ENCODE data around the gene SLC7A8.

- TF ChIP-seq, protein P1, sequence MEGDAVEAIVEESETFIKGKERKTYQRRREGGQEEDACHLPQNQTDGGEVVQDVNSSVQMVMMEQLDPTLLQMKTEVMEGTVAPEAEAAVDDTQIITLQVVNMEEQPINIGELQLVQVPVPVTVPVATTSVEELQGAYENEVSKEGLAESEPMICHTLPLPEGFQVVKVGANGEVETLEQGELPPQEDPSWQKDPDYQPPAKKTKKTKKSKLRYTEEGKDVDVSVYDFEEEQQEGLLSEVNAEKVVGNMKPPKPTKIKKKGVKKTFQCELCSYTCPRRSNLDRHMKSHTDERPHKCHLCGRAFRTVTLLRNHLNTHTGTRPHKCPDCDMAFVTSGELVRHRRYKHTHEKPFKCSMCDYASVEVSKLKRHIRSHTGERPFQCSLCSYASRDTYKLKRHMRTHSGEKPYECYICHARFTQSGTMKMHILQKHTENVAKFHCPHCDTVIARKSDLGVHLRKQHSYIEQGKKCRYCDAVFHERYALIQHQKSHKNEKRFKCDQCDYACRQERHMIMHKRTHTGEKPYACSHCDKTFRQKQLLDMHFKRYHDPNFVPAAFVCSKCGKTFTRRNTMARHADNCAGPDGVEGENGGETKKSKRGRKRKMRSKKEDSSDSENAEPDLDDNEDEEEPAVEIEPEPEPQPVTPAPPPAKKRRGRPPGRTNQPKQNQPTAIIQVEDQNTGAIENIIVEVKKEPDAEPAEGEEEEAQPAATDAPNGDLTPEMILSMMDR (IDR thresholded peaks at IDR 0.05; ENCODE audit: low read depth, low read length, missing input control) = no peak
- TF ChIP-seq, protein P2, sequence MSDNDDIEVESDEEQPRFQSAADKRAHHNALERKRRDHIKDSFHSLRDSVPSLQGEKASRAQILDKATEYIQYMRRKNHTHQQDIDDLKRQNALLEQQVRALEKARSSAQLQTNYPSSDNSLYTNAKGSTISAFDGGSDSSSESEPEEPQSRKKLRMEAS (IDR thresholded peaks at IDR 0.05) = no peak
- TF ChIP-seq GABPA (IDR thresholded peaks at IDR 0.05 in 1 of 2, conservative IDR thresholded peaks at IDR 0.05 in 1 of 2) = no peak
- TF ChIP-seq, protein P3, sequence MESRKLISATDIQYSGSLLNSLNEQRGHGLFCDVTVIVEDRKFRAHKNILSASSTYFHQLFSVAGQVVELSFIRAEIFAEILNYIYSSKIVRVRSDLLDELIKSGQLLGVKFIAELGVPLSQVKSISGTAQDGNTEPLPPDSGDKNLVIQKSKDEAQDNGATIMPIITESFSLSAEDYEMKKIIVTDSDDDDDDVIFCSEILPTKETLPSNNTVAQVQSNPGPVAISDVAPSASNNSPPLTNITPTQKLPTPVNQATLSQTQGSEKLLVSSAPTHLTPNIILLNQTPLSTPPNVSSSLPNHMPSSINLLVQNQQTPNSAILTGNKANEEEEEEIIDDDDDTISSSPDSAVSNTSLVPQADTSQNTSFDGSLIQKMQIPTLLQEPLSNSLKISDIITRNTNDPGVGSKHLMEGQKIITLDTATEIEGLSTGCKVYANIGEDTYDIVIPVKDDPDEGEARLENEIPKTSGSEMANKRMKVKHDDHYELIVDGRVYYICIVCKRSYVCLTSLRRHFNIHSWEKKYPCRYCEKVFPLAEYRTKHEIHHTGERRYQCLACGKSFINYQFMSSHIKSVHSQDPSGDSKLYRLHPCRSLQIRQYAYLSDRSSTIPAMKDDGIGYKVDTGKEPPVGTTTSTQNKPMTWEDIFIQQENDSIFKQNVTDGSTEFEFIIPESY (IDR thresholded peaks at IDR 0.05) = no peak
- TF ChIP-seq ATF3 (IDR thresholded peaks at IDR 0.05) = no peak
- no peak for TF ChIP-seq REST (IDR thresholded peaks at IDR 0.05)
These were observed 59.0 kb downstream of the SLC7A8 start for GRCh38 chr14:23124337-23124954.

Measured in liver (tissue), 3 donors.